NCI-H226 (cell line): ENCODE data around the gene PTPRG.
A peak's percentile ranks its signal among the peaks of the same experiment; 100 is the strongest.

ENCODE experiments used
- DNase-seq: peaks from one replicate; pipeline ENCODE4 v3.0.0-alpha.2; 2015

The PTPRG gene

DNA sequence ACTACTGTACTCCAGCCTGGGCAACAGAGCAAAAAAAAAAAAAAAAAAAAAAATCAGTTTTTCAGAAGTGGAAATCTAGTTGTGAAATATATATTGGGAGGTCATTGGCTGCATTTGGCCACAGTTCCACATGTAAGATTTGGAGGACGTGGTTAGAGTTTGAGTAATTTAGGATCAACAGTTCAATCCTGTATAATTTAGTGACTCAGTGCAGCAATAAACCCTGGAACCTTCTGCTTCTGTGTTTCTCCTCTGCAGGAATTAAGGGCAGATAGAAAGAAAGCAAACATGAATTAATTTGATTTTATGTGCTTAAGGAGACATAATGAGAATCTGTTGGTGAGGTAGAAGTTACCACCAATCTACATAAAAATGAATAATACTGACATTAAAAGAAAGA, 347.0 kb downstream of the PTPRG start:
- DNase-seq, result no peak

DNA sequence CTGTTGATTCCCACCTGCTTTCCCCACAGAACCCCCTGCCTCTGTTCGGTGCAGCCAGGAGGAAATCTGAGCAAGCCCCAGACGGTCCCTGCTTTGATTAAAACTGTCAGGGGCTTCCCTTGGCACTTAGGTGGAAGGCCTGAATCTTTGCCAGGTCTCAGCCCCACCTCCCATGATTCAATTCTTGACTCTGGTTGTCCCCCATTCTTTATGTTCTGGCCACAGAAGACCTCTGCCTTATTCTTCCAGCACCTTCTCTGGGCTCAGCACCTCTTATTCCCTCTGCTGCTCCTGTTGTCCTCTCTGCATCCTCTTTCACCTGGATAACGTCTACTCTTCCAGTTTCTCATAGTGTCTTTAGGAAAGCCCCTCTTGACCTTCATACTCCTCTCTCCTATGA, 349.4 kb downstream of the PTPRG start:
- no peak for DNase-seq

DNA sequence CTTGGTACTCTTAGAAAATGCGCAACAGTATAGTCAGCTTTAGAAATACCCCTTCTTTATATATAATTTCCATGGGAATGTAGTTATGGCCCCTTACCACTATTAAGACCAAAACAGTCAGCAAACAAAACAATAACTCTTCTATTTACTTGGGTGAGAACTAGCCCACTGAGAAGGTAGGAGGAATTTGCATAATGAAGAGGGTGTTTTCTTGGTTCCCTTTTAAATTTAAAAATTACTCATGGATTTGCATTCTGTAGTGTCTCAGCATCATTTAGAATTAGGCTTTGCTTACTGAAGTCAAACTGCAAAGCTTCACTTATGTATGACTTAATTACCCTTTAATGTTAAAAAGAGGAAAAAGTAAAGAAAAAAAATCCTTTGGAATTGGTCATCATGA, 350.8 kb downstream of the PTPRG start:
- no peak for DNase-seq

DNA sequence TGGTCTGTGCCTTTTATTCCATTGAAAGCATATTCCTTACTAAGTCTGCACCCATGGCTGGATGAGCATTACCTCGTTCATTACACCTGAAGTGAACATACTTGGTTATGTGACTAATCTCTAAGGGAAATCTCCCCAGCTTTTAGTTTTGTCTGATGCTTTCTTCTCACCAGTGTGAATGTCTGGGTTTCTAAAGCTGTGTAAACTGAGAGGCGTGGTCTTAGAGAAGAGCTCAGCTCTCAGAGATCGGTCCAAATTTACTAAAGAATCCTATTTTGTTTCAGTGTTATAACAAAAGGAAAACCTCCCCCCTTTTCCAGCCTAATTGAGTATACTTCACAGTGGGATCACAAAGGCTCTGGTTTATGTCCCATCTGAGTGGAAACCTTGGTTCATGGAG, 352.3 kb downstream of the PTPRG start:
- DNase-seq, result no peak

DNA sequence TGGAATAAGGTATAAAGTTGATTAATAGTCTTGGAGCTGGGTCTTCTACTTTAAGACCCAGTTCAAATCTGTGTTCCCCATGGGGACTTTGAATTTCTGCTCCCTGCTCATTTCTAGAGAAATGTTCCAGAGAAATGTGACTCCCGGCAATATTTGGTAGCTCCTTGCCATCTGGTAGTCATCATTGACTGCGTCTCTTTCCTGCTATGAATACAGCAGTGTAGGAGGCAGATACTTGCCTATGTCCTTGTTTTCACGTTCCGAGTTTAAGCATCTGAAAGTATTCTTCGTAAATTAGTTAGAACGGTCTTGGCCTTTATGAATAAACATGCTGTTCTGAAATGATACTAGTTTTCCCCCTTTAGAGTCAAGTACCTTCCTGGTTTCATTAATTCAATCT, 352.9 kb downstream of the PTPRG start:
- DNase-seq, result no peak

DNA sequence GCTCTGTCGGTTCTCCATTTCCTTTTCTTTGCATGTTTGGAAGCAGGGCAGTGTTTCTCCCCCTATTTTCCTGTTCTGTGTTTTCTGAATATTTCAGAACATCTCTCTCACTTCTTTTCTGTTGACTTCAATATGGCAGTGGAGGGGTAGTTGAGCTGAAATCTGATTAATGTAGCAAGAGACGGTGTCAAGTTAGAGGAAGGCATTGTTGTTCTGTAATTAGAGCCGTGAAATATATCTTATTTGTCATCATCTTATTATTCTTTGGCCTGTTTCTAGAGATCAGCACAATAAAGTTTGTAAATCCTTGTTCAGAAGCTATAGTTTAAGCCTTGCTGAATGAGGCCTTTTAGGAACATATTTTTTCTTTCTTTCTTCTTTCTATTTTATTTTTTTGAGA, 353.9 kb downstream of the PTPRG start:
- DNase-seq, result no peak

DNA sequence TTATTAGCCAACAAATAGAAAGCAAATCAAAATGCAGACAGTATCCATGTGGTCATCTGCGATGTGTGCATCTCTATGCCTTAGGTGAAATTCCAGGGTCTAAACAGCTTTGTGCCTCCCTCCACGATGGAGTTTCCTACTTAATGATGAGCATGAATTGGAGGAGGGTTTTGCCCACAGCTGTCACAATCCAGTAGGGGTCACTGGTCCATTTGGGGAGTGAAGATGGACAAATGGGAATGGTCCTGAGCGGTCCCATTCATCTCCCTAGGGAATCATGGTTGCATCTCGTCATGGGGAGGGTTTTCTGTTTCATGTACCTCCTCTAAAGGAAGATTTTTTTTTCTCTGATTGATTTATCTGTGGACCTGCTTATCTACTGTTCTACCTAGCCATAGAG, 358.0 kb downstream of the PTPRG start:
- DNase-seq, result no peak

DNA sequence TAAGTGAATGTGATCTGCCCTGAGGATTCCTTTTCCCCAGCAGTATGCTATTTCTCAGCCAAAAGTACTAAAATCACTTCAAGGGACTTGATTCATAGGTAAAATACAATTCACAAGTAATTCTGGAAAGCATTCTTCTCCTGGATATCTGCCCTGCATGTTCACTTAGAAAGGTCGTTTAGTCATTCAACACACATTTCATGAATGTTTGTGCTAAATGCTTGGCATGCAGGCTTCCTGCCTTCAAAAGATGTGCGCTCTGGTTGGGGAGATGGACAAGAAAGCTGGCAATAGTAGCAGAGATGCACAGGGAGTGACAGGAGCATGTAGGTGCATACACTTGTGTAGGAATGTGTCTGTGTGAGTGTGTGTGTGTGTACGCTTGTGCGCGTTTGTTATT, 360.7 kb downstream of the PTPRG start:
- no peak for DNase-seq

DNA sequence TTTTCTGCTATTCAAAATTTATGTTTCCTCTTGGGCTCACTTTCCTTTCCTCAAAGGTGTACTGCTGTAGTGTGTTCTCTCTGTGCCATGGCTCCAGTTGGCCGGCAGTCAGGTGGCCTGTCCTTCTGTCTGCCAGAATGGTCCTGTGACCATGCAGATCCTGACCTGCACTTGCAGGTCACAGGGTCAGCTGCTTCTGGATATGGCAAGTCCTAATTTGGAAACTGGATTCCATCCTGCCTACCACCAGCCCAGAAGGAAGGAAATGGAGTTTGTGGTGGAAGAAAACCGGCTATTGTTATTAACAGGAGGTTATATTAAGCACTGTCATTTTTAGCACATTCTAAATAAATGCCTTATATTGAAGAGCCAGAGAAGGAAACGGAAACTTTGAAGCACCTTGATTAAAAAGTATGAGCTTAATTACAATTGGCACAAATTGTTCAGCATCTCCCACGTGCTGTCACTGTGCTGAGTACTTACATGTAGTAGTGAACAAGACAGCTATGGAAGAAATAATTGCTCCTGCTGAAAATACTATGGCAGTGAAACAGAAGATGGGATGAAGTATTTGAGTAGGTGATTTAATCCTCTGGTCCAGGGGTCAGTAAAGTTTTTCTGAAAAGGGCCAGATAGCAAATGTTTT, 362.8 kb downstream of the PTPRG start:
- no peak for DNase-seq

DNA sequence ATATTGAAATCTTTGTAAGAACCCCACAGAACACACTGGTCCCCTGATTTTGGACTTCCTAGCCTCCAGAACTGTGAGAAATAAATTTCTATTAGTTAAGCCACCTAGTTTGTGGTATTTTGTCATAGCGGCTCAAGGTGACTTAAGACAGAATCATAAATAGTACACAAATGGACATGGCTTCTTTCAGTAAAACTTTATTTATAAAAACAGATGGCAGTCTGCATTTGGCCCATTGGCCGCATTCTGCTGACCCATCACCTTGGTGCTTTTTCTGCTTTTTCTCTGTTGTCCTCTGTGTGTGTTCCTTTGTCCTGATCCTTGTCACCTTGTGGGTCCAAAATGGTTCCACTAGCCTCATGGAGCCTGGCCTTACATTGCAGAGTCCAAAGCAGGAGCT, 363.6 kb downstream of the PTPRG start:
- DNase-seq, result no peak

DNA sequence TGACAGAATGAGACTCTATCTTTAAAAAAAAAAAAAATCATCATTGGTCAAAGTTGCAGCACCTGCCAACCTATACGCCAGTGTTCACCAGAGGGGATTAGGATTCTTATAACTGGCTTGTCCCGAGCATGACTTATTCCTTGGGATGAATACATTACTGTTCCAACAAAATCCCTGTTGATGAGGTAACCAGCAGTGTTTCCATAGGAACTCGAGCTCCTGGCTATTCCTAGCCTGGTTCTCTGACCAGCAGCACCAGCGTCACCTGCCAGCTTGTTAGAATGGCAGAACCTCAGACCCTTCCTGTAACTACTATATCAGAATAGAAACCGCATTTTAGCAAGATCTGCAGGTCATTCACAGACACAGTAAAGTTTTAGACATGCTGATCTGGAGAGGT, 364.4 kb downstream of the PTPRG start:
- no peak for DNase-seq

DNA sequence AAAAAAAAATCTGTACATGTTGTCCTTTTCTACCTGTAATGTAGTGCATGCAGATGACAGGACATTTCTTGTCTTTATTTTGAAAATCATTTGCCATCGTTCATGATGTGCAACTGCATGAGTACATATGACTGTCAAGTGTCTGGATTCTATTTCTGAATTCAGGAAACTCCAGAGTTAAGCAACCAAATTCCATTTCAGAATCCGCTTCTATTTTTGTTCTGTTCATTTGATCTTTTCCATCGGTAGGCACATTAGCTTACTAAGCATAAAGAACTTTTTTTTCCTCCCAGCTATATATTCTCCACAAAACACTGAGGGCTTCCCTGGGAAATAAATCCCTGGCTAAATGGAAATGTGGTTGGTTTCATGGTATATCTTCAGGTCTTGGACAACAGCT, 365.6 kb downstream of the PTPRG start:
- DNase-seq, result no peak

DNA sequence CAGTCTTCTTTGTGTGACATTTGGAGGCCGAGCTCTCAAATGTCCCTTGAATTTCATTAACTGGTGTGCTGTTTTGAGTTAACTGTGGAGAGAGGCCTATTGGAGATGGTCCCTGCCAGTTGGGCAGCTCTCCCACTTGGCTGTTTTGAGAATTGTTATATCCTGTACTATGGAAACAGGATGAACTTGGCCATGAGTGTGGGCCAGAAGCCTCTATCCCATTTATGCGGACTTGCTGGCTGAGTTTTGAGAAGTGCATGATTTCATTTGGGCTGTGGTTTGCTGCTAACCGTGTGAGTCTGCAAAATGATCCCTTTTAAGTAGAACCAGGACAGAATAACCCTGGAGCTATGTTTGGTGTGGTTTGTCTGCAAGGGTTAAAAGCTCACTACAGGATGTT, 366.0 kb downstream of the PTPRG start:
- no peak for DNase-seq

DNA sequence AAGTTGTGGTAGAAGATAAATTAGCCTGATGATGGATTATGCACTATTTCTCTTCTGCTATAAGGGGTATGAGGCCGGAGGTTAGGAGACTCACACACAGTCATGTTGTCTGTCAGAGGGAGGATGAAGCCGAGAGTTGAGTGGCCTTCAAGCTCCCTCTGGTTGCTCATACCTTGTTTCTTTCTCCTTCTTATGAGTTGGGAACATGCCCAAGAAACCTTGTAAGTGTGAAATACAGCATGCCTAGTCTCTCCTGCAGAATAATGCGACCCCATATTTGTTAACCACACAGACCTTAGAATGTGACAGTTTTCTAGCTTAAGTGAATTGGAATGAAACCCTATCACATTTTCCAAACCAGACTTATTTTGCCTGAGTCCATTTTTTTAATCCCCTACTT, 366.7 kb downstream of the PTPRG start:
- no peak for DNase-seq

DNA sequence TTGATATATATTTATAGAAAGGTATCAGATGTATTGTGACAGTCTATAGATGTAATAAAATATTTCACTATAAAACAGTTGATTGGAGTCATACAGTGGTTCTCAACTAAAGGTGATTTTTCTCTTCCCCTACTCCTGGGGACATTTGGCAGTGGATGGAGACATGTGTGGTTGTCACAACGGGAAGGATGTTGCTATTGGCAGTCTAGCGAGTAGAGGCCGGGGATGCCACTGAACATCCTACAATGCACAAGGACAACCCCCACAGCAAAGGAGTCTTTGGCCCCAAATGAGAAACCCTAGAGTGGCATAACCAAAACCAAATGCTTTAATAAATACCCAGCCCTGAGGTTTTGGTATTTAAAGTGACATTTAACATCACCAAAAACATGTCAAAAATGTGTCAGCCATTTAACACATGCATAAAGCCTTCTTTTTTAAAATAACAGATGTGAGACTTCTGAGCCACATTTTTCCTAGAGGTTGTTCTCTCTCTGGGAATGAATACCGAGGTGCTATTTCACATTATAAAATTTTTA, 367.5 kb downstream of the PTPRG start:
- no peak for DNase-seq

DNA sequence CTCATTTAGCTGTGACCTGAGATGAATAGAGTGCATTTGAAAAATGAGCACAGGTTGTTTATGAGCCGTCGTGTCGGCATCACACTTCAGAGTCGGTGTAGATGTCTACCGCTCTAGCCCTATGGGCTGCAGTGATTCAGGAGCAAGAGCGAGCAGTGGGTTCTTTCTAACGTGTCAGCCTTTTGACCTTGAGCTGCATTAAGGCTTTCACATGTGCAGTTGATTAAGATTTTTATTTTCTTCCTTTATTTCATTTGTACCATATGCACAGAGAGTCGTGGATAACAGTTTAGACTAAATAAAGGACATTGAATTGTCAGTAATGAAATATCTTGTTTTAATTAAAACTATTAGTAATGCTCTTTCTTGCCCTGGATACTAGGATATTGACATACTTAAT, 368.2 kb downstream of the PTPRG start:
- no peak for DNase-seq

DNA sequence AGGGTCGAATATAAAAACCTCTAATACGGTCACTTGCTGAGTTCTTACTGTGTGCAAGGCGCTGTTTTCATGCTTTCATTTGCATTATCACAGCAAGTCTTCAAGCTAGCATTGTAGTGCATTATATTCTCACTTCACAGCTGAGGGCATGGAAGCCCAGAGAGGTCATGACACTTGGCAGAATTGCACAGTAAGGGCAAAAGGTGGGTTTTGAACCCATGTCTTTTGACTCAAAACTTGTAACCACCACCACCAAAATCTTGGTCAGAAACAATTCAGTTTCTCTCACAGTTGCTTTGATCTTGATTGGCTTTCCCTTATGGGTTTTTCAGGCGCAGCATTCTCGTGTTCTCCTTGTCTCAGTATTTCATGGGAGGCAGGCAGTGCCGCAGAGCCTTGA, 371.1 kb downstream of the PTPRG start:
- no peak for DNase-seq

DNA sequence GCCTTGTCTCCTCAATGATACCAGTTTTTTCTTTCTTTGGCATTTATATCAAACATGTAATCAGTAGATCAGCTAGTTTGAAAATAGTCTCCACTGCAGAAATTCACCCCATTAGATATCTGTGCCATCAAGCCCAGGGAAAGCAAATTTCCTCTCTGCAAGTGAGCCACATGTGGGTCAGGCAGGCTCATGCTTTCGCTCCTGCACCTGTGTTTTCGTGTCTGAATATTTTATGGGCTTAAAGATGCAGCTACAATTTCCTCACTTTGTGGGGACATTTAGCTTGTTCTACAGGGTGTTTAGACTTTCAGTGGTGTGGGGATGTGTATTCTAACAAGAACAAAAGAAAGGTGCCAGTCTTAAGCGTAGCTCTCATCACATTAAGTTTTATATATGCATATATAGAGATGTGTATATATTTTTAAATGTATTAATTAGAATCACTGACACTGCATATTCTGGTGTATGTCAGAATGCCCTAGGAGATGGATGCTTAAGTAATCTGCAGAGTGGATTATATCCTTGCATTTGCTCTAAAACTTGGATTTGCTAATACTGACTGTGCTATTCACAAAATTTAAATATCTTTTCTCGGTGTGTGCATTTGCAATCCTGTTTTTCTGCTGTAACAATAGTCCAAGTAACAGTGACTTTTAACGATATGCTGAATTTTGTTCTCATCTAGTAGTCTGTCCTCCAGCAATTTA, 372.6 kb downstream of the PTPRG start:
- no peak for DNase-seq

DNA sequence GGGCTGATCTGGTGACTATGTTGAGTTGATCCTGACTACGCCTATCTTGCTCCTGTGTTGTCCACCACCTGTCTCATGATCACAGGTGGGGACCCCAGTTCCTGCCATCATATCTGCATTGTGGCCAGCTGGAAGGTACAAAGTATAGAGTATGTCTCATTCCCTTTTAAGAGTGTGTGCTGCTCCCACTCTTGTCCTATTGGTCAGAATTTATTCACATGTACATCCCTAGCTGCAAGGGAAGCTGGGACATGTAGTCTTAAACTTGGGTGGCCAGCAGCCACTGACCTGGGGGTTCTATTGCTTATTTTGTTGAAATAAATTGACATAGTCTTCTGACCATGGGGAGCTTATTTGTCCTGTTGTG, 373.1 kb downstream of the PTPRG start:
- no peak for DNase-seq

DNA sequence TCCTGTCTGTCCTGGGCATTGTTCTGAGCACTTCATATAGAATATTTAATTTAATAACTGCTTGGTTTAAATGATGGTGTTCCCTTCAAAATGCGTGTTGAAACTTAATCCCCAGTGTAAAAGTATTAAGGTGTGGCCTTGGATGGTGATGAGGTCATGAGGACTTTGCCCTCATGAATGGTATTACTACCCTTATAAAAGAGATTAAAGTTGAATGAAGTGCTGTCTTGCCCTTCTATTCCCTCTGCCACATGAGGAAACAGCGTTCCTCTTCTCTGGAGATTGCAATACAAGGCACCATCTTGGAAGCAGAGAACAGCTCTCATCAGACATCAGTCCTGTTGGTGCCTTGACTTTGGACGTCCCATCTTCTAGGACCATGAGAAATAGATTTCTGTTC, 374.4 kb downstream of the PTPRG start:
- no peak for DNase-seq

DNA sequence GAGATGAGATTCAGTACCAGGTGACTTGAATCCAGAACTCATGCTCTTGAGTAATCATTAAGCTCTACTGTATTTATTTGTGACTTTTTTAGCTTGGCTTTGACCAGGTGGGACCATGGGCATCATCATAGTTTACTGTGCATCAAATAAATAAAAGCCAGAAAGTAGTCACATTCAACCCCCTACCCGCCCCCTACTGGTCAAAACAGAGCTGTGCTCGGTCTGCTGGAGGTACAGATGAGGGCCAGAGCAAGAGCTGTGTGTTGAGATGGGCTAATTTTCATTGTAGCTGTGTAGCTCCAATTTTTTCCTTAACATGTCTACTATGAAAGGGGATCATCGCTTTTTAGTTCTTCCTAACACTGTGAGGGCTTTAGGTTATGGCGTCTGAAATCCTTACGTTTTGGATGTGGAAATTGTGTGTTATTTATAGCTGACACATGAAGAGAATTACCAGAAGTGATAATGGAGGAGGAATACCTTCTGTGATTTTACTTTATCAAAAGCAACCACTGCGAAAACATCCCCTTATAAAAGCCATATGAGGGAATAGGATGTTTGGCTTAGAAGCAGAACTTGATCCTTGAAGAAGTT, 375.1 kb downstream of the PTPRG start:
- peak; percentile 30 for DNase-seq

DNA sequence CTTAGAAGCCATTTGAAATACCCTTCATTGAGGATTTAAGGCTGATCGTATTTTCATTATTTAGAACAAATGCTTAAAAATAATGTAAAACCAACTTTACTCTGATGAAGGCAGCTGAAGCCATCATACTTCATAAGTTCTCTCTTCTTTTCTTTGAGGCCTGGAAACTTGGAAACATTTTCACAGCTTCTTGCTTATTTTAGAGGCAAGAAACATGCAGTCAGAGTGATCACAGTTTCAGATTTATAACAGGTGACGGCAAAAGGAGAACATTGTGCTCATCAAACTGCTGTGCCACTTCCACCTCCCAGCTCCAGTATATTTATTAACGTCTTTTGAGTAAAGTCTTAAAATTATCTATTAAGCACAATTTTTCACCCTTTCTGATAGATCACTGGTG, 376.1 kb downstream of the PTPRG start:
- DNase-seq, result no peak

DNA sequence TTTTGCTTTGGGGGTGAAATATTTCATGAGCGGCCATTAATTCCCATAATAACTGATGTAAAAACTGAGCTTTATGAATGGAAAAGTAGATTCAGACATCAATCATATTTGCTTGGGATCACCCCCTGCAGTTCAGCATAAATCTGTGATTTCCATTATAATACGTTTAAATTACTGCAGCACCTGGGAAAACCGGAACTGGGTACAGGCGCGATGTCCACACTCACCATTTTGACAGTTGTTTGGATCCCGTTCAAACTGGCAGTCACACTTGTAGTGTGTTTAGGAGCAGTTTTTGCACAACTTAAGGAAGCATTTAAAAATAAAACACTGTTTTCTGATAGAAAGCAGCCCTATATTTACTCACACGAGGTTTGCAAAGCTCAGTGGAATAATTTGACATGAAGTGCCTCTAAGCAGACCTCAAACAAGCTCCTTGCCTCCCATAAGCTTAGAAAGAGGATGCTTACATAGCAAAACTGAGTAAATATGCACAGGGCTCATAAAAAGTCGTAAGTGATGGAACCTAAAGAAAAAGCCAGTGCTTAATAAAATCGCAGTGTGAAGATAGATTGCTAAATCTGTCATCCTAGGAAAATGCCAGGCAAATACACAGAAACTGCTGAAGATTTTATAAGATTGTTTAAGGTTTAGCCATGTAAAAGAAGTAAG, 377.6 kb downstream of the PTPRG start:
- no peak for DNase-seq

DNA sequence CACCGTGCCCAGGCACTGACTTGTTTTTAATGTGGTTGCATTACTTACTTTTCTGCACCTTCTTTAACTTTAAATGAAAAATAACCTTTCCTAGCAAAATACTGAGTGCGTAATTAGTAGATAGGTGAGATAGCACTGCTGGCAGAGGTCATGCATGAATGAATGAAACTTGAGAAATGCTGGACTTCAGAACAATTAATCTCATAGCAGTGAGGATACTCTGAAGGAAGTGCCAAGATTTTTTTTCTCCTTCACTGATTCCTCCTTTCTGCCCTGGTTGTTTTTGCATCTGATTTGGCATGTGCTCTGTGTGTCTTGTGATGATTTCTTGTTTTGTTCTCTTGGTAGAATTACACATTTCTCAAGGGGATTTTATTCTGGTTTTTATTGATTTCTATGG, 378.9 kb downstream of the PTPRG start:
- DNase-seq, result no peak
